Measurements from ENCODE around the gene RLIM. TPM values are rescaled to one million over a fixed set of nuclear protein-coding genes. Genes with fewer than 3 reads are reported as not detected.

The RLIM gene
- total RNA-seq, 1 donor from 2014 or later = 34.0 TPM

GRCh38 chrX:74551934-74552333 lies 62.5 kb downstream of the RLIM start:
- ATAC-seq (ENCODE audit: low read depth) = no peak
- intact Hi-C loops (cut with micrococcal nuclease) = loop anchor here (5.0 to 10.0 kb wide), 2 partner anchors 260 to 1053 kb away; no protein-coding TSS in a partner anchor
- no peaks in the 10 kb centered on the region for H3K36me3 Mint-ChIP-seq (ENCODE audit: low read depth)
- TF ChIP-seq, protein P1, sequence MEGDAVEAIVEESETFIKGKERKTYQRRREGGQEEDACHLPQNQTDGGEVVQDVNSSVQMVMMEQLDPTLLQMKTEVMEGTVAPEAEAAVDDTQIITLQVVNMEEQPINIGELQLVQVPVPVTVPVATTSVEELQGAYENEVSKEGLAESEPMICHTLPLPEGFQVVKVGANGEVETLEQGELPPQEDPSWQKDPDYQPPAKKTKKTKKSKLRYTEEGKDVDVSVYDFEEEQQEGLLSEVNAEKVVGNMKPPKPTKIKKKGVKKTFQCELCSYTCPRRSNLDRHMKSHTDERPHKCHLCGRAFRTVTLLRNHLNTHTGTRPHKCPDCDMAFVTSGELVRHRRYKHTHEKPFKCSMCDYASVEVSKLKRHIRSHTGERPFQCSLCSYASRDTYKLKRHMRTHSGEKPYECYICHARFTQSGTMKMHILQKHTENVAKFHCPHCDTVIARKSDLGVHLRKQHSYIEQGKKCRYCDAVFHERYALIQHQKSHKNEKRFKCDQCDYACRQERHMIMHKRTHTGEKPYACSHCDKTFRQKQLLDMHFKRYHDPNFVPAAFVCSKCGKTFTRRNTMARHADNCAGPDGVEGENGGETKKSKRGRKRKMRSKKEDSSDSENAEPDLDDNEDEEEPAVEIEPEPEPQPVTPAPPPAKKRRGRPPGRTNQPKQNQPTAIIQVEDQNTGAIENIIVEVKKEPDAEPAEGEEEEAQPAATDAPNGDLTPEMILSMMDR (IDR thresholded peaks at IDR 0.05) = no peak
- H3K4me1 Mint-ChIP-seq = peaks cover 3% of the 10 kb centered on the region
- no peaks in the 10 kb centered on the region for H3K9me3 Mint-ChIP-seq
- ChIA-PET POLR2A (interaction anchor here (0.7 kb wide), 1 partner anchor 269 kb away, joined by 6 read pairs; no protein-coding TSS in a partner anchor), CTCF (interaction anchor here (0.6 to 2.9 kb wide), 3 partner anchors 59 to 811 kb away, joined by 3 to 8 read pairs (median 3); no protein-coding TSS in a partner anchor)
- no peaks in the 10 kb centered on the region for H3K27me3 Mint-ChIP-seq
- no peak for DNase-seq
- no peak overlapping the region for H3K27ac Mint-ChIP-seq
- no peak overlapping the region for H3K4me3 Mint-ChIP-seq

- CTCF ChIA-PET = interaction anchor here (0.8 to 2.9 kb wide), 2 partner anchors 58 to 59 kb away, joined by 3 to 8 read pairs; no protein-coding TSS in a partner anchor
- no peaks in the 10 kb centered on the region for H3K9me3 Mint-ChIP-seq
- intact Hi-C loops (cut with micrococcal nuclease) = loop anchor here (1.0 to 10.0 kb wide), 9 partner anchors 14 to 1054 kb away; no protein-coding TSS in a partner anchor
- H3K27ac Mint-ChIP-seq = peak overlapping the region; percentile 56
- TF ChIP-seq, protein P1 (IDR thresholded peaks at IDR 0.05) = peak; percentile 60
- H3K36me3 Mint-ChIP-seq (ENCODE audit: low read depth) = no peaks in the 10 kb centered on the region
- DNase-seq = peak; percentile 71
- POLR2A ChIA-PET = no interaction called here
- no peaks in the 10 kb centered on the region for H3K27me3 Mint-ChIP-seq
- ATAC-seq (ENCODE audit: low read depth) = peak; percentile 95
- peaks cover 3% of the 10 kb centered on the region for H3K4me1 Mint-ChIP-seq
- peak overlapping the region; percentile 64 for H3K4me3 Mint-ChIP-seq
Observed at GRCh38 chrX:74550295-74550802, 64.1 kb downstream of the RLIM start.

GRCh38 chrX:74546984-74547383 lies 67.4 kb downstream of the RLIM start:
- H3K27ac Mint-ChIP-seq = no peak overlapping the region
- ATAC-seq (ENCODE audit: low read depth) = no peak
- no peak overlapping the region for H3K4me3 Mint-ChIP-seq
- no peaks in the 10 kb centered on the region for H3K36me3 Mint-ChIP-seq (ENCODE audit: low read depth)
- H3K9me3 Mint-ChIP-seq = no peaks in the 10 kb centered on the region
- intact Hi-C loops (cut with micrococcal nuclease) = no loop called here
- H3K27me3 Mint-ChIP-seq = no peaks in the 10 kb centered on the region
- CTCF ChIA-PET = interaction anchor here (3.9 kb wide), 1 partner anchor 53 kb away, joined by 23 read pairs; no protein-coding TSS in a partner anchor
- H3K4me1 Mint-ChIP-seq = peaks cover 3% of the 10 kb centered on the region
- TF ChIP-seq, protein P1 (IDR thresholded peaks at IDR 0.05) = no peak
- POLR2A ChIA-PET = no interaction called here
- DNase-seq = no peak

DNA sequence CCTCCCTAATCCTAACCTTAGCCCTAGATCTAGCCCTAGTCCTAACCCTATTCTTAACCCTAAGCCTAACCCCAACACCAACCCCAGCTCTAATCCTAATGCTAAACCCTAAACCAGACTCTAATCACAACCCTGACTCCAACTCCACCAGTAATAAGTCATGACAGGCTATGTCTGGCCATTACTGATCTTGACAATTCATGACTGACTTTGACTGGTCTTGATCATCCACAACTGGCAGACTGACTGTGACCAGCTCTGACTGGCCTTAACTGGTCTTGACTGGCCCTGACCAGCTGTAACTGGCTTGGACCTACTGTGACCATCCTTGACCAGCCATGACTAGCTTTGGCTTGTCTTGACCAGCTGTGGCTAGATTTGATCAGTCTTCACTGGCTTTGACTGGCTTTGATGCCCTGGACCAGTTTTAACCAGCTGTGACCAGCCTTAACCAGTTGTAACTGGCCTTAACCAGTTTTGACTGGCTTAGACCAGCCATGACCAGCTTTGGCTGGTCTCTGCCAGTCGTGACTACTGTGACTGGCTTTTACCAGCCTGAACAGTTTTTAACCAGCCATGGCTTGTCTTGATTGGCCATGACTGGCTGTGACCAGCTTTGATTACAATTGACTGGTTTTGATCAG lies 68.4 kb downstream of the RLIM start:
- ATAC-seq (ENCODE audit: low read depth) (no peak), DNase-seq (no peak)
- ChIA-PET POLR2A (no interaction called here), CTCF (interaction anchor here (3.9 kb wide), 1 partner anchor 52 kb away, joined by 23 read pairs; no protein-coding TSS in a partner anchor)
- no peaks in the 10 kb centered on the region for H3K27me3 Mint-ChIP-seq
- peaks cover 3% of the 10 kb centered on the region for H3K4me1 Mint-ChIP-seq
- no peaks in the 10 kb centered on the region for H3K36me3 Mint-ChIP-seq (ENCODE audit: low read depth)
- no peak overlapping the region for H3K27ac Mint-ChIP-seq
- H3K4me3 Mint-ChIP-seq = no peak overlapping the region
- TF ChIP-seq, protein P1 (IDR thresholded peaks at IDR 0.05) = no peak
- intact Hi-C loops (cut with micrococcal nuclease) = no loop called here
- no peaks in the 10 kb centered on the region for H3K9me3 Mint-ChIP-seq

- CTCF ChIA-PET = interaction anchor here (0.8 kb wide), 1 partner anchor 48 kb away, joined by 3 read pairs; no protein-coding TSS in a partner anchor
- intact Hi-C loops (cut with micrococcal nuclease) = no loop called here
Observed at GRCh38 chrX:74540635-74541249, 73.7 kb downstream of the RLIM start.

More at GRCh38 chrX:74540635-74541249, 73.7 kb downstream of the RLIM start:
- TF ChIP-seq, protein P1 (IDR thresholded peaks at IDR 0.05) = no peak
- Mint-ChIP-seq H3K4me1 (peaks cover 2% of the 10 kb centered on the region), H3K27me3 (no peaks in the 10 kb centered on the region), H3K36me3 (ENCODE audit: low read depth) (no peaks in the 10 kb centered on the region), H3K27ac (no peak overlapping the region), H3K9me3 (no peaks in the 10 kb centered on the region), H3K4me3 (no peak overlapping the region)
- POLR2A ChIA-PET = no interaction called here
- DNase-seq = no peak
- ATAC-seq (ENCODE audit: low read depth) = no peak
